ENCODE results near the gene ZFP3.
"Not testable (repeated sequence)": the region's sequence is repeated elsewhere in the genome, so short reads cannot be mapped to it uniquely, and the experiment has no call there.

ZFP3 gene

GRCh38 chr17:5080591-5080990 lies 2.3 kb downstream of the ZFP3 start:
- DNase-seq, result no peak

- no peak for DNase-seq
Observed at GRCh38 chr17:5092218-5093010, 14.1 kb downstream of the ZFP3 start.

GRCh38 chr17:5096731-5097100 lies 18.4 kb downstream of the ZFP3 start:
- no peak for DNase-seq

- DNase-seq, result no peak
Observed at GRCh38 chr17:5097101-5097834, 19.0 kb downstream of the ZFP3 start.

GRCh38 chr17:5099271-5099670 lies 21.0 kb downstream of the ZFP3 start:
- no peak for DNase-seq

GRCh38 chr17:5100832-5101231 lies 22.6 kb downstream of the ZFP3 start:
- no peak for DNase-seq

GRCh38 chr17:5110816-5111215 lies 32.5 kb downstream of the ZFP3 start:
- peak in 1 of 2 experiments; percentile 19 for DNase-seq

GRCh38 chr17:5111402-5112204 lies 33.3 kb downstream of the ZFP3 start, which contains the start of gene ZNF232:
ZNF232 (minus strand) TSS chr17:5111878; CDS start chr17:5111822, 56 bp downstream.
- peak; percentile 94 to 95 for DNase-seq

- no peak for DNase-seq
Observed at GRCh38 chr17:5115673-5116651, 37.7 kb downstream of the ZFP3 start, which contains the start of gene USP6. USP6 (plus strand) TSS chr17:5116032; CDS start chr17:5130368, 14,336 bp downstream.

- no peak for DNase-seq
Observed at GRCh38 chr17:5118219-5118618, 40.0 kb downstream of the ZFP3 start.

GRCh38 chr17:5120036-5120435 lies 41.8 kb downstream of the ZFP3 start:
- no peak for DNase-seq

- not testable (repeated sequence) for DNase-seq
Observed at GRCh38 chr17:5120436-5121185, 42.3 kb downstream of the ZFP3 start.

- no peak for DNase-seq
Observed at GRCh38 chr17:5121186-5121841, 43.0 kb downstream of the ZFP3 start.

- not testable (repeated sequence) for DNase-seq
Observed at GRCh38 chr17:5122056-5122455, 43.8 kb downstream of the ZFP3 start.

GRCh38 chr17:5122586-5123342 lies 44.5 kb downstream of the ZFP3 start:
- no peak for DNase-seq

GRCh38 chr17:5123343-5124124 lies 45.3 kb downstream of the ZFP3 start:
- DNase-seq, result no peak

GRCh38 chr17:5124125-5124760 lies 46.0 kb downstream of the ZFP3 start:
- not testable (repeated sequence) for DNase-seq

- not testable (repeated sequence) for DNase-seq
Observed at GRCh38 chr17:5124896-5125295, 46.6 kb downstream of the ZFP3 start.
